Stimulated activated CD8-positive, alpha-beta memory T cell treated with anti-CD3 and anti-CD28 coated beads, Interleukin-7, amount 100 ng/mL, for 24 hours (primary cell): Measurements from ENCODE around the gene TXNRD2.
"Not testable (repeated sequence)": the region's sequence is repeated elsewhere in the genome, so short reads cannot be mapped to it uniquely, and the experiment has no call there.

Experiments
- DNase-seq: peaks from one replicate; pipeline ENCODE4 v3.0.0-alpha.2; 2020; ENCODE audit warnings: low read depth

TXNRD2 gene

DNA sequence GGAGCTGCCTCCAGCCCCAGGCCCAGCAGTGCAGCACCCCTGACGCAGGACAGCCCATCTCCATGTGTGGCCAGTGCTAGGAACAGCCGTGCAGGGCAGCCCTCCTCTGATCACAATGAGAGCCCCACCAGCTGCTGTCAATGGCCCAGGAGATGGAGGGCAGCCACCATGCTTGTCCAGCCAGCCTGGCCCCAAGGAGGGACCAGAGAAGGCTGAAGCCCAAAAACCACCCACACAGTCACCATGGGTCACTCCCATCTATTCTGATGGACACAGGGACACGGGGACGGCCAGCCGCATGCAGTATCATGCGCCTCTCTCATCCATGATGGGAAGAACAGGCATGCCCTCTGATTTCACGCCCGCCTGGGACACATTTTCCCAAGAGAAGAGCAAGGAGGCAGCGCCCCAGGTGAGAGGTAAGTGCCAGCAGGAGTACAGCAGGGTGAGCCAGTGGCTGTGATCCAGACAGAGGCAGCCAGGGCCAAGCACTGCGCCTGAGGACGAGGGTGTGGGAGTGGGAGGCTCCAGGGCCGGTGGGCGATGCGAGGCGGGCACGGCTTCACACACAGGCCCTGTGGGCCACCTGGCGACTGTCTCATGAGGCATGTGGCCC lies 53.4 kb downstream of the TXNRD2 start:
- DNase-seq = no peak

DNA sequence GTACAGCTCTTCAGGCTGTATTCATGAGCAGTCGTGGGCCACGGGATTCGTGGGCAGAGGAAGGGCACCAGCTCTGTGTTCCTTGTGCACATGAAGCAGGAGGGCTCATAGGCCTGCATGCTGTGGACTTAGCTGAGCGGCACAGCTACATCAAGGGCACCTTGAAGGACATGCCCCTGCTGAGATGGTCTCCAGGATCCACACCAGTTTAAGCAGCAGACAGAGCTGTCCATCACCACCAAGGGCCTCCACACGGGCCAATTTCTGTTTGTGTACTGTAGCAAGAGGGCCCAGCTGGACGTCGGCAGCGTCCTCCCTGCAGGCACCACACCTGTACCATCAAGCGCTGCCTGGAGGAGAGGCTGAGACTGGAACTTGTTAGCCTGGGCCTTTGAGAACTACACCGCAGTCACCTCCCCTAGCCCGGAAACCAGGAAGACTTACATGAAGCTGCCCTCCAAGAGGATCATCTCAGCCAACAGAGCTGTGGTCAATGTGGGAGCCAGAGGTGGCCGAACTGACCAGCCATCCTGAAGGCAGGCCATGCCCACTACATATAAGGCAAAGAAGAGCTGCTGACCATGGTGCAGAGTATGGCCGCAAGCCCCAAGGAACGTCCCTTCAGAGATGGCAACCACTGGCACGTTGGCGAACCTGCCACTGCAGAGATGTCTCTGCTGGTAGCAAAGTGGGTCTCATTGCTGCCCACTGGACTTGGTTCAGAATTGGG lies 54.2 kb downstream of the TXNRD2 start:
- no peak for DNase-seq

DNA sequence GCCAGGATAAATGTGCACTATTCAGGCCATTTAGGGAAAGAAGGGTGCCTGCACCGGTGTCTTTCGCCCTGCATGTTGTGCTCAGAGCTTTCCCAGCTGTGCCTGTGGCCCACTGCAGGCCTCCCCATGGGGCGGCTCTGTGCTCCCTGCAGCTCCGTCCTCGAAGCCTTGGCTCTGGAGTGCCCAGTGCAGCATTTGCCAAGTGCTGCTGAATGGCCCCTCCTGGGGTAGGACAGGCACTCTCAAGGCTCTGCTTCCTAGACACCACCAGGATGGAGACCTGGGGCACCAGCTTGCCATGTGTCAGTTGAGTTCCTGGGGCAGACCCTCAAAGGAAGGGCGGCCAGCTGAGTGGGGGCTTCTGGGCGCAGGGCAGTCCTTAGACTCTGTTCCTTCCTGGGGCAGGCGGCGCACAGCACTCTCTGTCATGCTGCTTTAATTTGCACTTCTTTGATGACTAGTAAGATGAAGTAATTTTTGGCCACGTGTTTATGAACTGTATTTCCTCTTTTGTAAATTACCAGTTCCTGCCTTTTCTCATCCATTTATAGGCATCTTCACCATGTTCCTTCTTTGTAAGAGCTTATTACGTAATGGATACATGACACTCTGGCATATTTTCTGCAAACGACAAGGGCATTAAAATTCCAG lies 54.9 kb downstream of the TXNRD2 start:
- DNase-seq = no peak

GRCh38 chr22:19885841-19886592 lies 55.6 kb downstream of the TXNRD2 start:
- no peak for DNase-seq

DNA sequence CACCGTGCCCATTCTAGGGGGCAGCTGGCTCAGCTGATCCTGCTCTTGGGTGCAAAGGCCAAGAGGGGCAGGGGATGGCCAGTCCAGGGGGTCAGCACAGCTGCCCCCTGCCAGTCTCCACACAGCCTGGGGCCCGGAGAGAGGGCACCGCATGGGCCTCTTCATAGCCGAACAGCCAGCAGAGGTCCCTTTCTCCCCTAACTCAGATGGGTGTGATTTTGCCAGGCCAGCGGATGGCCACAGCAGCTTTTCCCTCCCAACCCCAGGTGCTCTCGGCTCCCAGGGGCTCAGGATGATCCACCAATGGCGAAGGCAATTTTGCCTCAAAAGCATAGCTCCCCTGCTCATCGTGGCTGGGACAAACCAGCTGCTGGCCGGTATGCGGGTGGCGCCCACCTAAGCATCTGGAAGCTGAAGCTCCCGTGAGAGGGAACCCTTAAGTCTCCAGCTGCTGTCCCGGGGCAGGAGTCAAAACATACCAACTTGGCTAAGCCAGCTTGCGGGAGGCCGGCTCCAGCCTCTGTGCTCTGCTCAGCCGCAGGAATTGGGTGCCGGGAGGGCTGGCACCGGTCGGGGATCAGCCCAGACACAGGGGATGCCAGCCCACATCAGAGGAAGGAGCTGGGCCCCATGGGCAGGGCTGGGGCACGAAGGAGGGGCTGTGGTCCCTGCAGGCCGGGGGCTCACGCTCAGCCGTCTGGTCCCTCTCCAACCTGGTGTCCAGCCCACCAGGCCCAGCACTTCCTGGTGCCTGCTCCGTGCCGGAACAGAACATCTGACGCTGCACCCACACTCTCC lies 56.5 kb downstream of the TXNRD2 start:
- no peak for DNase-seq

GRCh38 chr22:19884161-19884953 lies 57.3 kb downstream of the TXNRD2 start:
- no peak for DNase-seq

GRCh38 chr22:19883446-19883845 lies 58.2 kb downstream of the TXNRD2 start:
- not testable (repeated sequence) for DNase-seq

- DNase-seq = no peak
Observed at GRCh38 chr22:19882446-19883381, 58.9 kb downstream of the TXNRD2 start.

DNA sequence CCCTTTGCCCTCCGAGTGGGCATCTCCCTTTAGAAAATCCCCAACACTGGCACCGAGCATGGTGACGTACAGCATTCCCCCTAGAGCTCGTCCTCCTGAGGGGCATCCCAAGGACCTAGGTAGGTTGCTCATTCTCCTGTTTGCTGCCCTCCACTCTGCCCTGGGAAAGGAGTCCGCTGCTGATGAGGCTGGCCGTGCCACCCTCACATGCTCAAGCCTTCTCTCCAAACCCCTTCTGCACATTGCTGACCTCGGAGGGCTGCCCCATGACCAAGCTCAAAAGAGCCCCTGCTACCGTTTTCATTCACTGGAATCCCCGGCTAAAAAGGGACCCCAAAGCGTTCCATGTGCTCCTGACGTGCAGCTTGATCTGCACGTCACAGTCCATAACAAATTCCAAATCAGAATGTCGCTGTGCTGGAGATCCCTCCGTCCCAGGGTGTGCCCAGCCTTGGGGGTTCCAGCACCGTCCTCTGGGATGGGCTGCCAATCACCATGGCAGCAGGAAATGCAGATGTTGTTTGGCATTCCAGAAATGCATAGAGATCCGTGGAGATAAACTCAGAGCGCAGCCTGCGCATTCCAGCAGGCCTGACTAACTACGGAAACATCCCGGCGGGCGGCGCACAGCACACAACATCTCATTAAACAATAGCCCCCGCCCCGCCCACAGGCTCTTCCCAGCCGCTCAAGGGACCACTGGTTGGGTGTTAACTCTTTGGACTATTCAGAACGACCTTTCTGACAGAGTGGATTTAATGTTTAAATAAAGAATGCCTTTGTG lies 60.6 kb downstream of the TXNRD2 start:
- no peak for DNase-seq

GRCh38 chr22:19879992-19880785 lies 61.4 kb downstream of the TXNRD2 start:
- no peak for DNase-seq

- DNase-seq = no peak
Observed at GRCh38 chr22:19879643-19879991, 62.0 kb downstream of the TXNRD2 start.

DNA sequence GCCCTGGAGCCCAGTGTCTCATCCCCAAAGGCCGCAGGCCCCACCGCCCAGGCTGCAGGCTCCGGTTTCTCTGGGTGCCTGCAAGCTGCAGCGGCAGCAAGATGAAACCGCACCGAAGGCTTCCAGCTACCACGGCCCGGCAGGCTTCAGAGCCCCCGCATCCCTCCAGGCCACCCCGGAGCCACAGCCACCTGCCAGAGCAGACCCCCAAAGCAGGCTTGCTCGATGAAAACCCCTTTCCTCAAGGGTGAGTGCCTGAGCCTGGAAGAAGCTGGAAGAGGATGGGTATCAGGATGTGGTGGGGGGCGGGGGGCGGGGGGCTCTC lies 62.4 kb downstream of the TXNRD2 start:
- no peak for DNase-seq

GRCh38 chr22:19878461-19879245 lies 63.0 kb downstream of the TXNRD2 start:
- DNase-seq = no peak

GRCh38 chr22:19877626-19878339 lies 63.8 kb downstream of the TXNRD2 start:
- DNase-seq = no peak

DNA sequence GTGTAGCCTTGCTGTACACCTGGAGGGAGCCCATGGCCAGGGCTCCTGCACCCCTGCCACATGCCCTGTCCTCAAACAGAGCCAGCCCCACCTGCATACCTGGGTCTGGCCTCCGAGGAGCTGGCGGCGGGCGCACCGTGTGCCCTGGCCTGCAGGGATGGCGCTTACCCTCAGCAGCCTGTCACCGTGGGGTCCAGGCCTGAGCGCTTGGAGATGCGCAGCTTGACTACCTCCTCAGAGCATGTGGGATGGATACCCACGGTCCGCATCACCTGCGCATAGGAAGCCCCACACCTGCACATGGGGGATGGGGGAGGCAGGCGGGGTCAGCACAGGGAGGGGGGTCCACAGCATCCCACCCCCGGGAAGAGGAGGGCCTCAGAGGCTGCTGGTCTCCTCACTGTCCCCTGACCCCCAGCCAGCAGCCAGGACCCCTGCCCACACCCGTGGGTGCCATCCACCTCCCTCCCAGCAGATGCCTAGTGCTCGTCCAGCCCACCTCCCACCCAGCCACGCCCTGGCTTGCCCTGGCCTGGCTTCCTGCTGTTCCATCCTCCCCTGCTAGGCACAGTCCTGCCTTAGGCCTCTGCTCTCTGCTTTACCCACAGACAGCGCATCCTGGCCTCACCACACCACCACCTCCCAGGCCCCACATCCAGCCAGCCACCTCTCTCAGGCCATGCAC lies 64.5 kb downstream of the TXNRD2 start:
- DNase-seq = no peak

DNA sequence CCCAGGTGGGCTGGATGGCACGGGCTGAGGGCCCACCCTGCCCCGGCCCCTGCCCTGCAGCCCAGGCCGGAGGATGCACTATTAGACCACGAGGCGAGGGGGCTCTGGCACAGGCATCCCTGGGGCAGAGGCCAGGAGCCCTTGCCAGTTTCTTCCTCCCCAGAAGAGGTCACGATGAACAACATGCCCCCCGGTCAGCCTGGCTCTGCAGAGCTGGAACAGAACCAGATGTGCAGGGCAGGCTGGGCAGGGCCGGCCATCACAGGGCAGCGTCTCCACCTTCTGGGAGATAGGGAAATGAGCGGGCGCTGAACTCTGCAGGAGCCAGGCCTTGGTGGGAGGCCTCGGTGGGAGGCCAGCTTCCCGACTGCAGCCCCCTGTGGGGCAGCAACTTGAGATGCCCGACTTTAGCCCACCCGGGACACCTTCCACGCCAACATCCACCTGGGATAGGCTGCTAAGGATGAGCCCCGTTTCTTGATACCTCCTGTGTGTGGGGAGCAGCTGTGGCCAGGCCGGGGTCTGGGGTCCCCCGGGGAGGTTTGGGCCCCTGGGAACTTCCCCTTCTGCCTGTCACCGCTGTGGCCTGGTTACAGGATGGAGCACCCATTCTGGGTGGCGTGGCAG lies 65.2 kb downstream of the TXNRD2 start:
- DNase-seq = no peak
